CD4-positive, alpha-beta T cell treated with Interleukin-4 for 4 hours (primary cell): Measurements from ENCODE around the gene BEST1.
A peak's percentile ranks its signal among the peaks of the same experiment; 100 is the strongest.
"Not testable (repeated sequence)": the region's sequence is repeated elsewhere in the genome, so short reads cannot be mapped to it uniquely, and the experiment has no call there.

Source experiments
- DNase-seq: peaks from one replicate; pipeline ENCODE4 v3.0.0-alpha.2; 2020

BEST1 gene

GRCh38 chr11:61964666-61965271 is 14.6 kb downstream of the BEST1 start:
- not testable (repeated sequence) for DNase-seq

GRCh38 chr11:61966734-61967115 is 16.6 kb downstream of the BEST1 start:
- DNase-seq = peak; percentile 27

GRCh38 chr11:61967116-61967923 is 17.2 kb downstream of the BEST1 start, which contains the start of gene FTH1:
Gene FTH1, minus strand, starts transcription at chr11:61967634. Its CDS starts 209 bp downstream, at chr11:61967425.
- DNase-seq = peak; percentile 89

- peak; percentile 33 for DNase-seq
Observed at GRCh38 chr11:61967924-61968757, 18.0 kb downstream of the BEST1 start.

- no peak for DNase-seq
Observed at GRCh38 chr11:61968758-61969390, 18.7 kb downstream of the BEST1 start.

GRCh38 chr11:61969391-61969758 is 19.2 kb downstream of the BEST1 start:
- no peak for DNase-seq

- DNase-seq = peak; percentile 33
Observed at GRCh38 chr11:61969838-61970662, 19.9 kb downstream of the BEST1 start.

GRCh38 chr11:61971248-61972111 is 21.3 kb downstream of the BEST1 start:
- DNase-seq = peak; percentile 39

- DNase-seq = no peak
Observed at GRCh38 chr11:61972112-61972671, 22.0 kb downstream of the BEST1 start.

GRCh38 chr11:61972672-61973475 is 22.7 kb downstream of the BEST1 start:
- no peak for DNase-seq

GRCh38 chr11:61973476-61974162 is 23.5 kb downstream of the BEST1 start:
- no peak for DNase-seq

GRCh38 chr11:61974766-61975631 is 24.8 kb downstream of the BEST1 start:
- no peak for DNase-seq

- DNase-seq = no peak
Observed at GRCh38 chr11:61975638-61976419, 25.7 kb downstream of the BEST1 start.

GRCh38 chr11:61976420-61976800 is 26.3 kb downstream of the BEST1 start:
- DNase-seq = no peak

- no peak for DNase-seq
Observed at GRCh38 chr11:61976813-61977475, 26.8 kb downstream of the BEST1 start.
